D721Med (cell line): ENCODE measurements around the gene RAB40C.

ENCODE experiments used
- DNase-seq: peaks from one replicate; pipeline ENCODE4 v3.0.0; 2011; ENCODE audit warnings: low spot score; ENCODE audit not compliant: insufficient read length
- FAIRE-seq: peaks from 2 replicates; lab custom pipeline; 2011; peaks lifted over from hg19 to GRCh38; lab: Jason Lieb, UNC
- TF ChIP-seq, protein P1 (sequence below): IDR thresholded peaks from 2 replicates; pipeline ENCODE4 v1.5.1; 2012; ENCODE audit warnings: mild to moderate bottlenecking, control low read depth; ENCODE audit not compliant: insufficient read depth; ENCODE audit errors: missing control alignments

RAB40C gene

DNA sequence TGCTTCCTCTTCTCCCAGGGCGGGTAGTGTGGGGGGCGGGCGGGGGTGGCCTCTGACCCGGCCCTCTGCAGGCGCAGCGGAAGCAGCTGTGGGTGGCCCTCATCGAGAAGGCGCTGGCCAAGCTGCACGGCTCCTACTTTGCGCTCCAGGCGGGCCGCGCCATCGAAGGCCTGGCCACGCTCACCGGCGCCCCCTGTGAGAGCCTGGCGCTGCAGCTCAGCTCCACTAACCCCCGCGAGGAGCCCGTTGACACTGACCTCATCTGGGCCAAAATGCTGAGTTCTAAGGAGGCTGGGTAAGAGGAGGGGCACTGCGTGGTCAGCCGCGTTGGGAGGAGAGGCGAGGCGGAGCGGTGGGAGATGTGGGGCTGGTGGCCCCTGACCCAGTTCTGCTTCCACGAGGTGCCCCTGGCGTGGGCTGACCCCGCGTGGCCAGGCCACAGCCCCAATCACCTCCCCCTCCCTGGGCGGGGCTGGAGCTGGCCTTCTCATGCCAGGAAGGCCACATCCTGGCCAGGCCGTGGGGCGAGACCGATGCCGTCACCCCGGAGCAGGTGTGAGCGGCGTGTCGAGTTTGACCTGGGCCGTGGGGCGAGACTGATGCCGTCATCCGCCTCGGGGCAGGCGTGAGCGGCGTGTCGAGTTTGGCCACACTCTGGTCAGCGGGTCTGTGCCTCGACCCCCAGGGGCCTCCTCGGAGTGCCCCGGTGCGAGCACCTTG, 40.2 kb upstream of the RAB40C start:
- no peak for FAIRE-seq
- DNase-seq, result no peak

GRCh38 chr16:551210-551609, 38.7 kb upstream of the RAB40C start:
- FAIRE-seq, result no peak
- TF ChIP-seq, protein P1, sequence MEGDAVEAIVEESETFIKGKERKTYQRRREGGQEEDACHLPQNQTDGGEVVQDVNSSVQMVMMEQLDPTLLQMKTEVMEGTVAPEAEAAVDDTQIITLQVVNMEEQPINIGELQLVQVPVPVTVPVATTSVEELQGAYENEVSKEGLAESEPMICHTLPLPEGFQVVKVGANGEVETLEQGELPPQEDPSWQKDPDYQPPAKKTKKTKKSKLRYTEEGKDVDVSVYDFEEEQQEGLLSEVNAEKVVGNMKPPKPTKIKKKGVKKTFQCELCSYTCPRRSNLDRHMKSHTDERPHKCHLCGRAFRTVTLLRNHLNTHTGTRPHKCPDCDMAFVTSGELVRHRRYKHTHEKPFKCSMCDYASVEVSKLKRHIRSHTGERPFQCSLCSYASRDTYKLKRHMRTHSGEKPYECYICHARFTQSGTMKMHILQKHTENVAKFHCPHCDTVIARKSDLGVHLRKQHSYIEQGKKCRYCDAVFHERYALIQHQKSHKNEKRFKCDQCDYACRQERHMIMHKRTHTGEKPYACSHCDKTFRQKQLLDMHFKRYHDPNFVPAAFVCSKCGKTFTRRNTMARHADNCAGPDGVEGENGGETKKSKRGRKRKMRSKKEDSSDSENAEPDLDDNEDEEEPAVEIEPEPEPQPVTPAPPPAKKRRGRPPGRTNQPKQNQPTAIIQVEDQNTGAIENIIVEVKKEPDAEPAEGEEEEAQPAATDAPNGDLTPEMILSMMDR, result no peak
- DNase-seq, result no peak

More for the DNA sequence above, 40.2 kb upstream of the RAB40C start:
- TF ChIP-seq, protein P1, result no peak

DNA sequence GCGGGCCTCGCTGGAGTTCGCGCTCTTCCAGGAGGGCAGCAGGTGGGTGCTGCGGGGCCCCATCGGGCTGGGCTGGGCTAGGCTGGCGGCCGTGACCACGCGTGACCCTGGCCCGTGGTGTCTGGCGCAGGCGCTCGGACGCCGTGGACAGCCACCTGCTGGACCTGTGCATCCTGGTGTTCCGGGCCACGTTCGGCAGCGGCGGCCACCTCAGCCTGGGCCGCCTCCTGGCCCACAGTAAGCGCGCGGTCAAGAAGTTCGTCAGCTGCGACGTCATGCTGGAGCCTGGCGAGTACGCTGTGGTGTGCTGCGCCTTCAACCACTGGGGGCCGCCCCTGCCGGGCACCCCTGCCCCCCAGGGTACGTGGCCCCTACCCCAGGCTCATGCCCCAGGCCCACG, 37.7 kb upstream of the RAB40C start:
- TF ChIP-seq, protein P1, result no peak
- DNase-seq, result no peak
- no peak for FAIRE-seq

DNA sequence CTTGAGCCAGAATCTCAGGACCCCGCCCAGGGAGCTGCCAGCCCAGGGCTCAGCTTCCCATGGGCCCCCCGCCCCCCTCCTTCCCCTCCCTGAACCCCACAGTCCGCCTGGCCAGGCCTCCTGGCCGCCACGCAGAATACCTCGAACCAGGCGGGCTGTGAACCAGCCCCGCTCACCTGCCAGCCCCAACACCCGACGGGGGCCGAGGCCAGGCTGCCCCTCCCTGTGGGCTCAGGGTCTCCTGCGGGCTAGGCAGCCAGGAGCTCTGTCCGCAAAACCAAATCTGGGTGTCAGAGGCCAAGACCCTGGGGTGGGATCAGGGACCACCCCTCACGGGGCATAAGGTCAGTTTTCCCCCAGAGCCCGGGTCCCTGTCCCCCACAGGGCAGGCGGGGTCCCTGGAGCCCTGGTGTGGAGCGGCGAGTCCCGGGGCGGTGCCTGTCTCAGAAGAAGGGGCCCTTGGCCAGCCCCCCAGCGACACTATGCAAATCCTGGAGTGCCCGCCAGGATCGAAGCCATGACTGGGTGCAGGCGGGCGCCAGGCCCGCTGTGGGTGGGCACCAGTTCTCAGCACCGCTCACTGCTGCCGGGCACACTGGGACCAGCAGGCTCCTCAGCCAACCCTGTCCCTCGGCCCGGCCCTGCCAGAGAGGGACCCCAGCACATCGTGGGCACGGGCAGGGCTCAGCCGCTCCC, 36.1 kb upstream of the RAB40C start:
- FAIRE-seq, result no peak
- DNase-seq, result no peak
- TF ChIP-seq, protein P1, result no peak

DNA sequence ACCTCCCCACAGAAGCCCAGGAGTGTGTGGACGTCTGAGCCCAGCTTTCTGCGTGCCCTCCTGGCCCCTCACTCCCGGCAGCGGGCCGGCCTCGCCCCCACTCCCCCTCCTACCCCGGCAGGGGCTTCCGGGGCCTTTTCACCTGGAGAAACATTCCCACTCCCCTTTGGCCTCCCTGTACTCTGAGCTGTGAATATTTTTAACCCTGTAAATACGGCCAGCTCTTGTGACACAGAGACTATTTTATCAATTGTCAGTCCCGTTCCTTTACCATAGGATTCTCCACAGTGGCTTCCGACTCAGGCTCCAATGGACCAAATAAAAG, 35.6 kb upstream of the RAB40C start:
- FAIRE-seq, result no peak
- DNase-seq, result no peak
- TF ChIP-seq, protein P1, result no peak

GRCh38 chr16:554640-555365, 35.1 kb upstream of the RAB40C start:
- TF ChIP-seq, protein P1, result no peak
- DNase-seq (no peak), FAIRE-seq (no peak)
